HG03565 (cell line): Measurements from ENCODE around the gene USP30.

ENCODE experiments used
- ATAC-seq: cut with Tn5 transposase; IDR thresholded peaks from one replicate; pipeline ENCODE4 v1.9.1; 2021; ENCODE audit warnings: mild to moderate bottlenecking, moderate library complexity; ENCODE audit not compliant: unreplicated experiment

Gene USP30

DNA sequence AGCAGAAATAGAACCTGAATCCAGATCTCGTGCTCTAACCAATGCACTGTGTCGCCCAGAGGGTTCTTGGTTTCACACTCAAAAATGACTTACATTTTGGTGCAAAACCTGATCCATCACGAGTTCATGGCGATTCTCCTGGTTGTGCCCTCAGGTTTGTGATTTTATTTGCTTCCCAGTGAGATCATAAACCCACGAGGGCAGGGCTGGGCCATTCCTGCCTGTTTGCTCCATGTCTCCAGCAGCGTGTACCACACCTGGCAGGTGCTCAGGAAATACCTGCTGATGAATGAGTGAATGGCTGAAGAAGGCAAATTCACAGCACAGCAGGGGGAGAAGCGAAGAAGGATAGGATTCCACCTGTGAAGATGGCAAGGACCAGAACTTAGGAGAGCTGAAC lies 73.4 kb downstream of the USP30 start:
- ATAC-seq = no peak

DNA sequence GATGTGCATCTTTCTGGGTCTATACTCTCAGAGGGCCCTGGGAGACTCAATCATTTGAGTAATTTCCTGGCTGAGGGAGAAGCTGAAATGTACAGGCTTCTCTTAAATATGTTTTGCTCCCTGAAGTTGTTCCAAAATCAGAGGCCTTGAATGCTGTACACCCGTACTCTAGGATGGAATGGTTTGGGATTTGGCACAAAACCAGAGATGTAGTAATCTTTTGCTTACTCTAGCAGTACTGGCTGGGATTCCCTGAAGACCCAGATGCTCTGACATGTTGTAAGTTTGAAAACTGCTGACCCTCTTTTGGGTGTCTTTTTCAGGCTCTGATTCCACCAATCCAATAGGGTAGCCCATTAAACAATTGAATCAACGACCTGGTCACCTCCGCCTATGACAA lies 74.4 kb downstream of the USP30 start:
- ATAC-seq = no peak

DNA sequence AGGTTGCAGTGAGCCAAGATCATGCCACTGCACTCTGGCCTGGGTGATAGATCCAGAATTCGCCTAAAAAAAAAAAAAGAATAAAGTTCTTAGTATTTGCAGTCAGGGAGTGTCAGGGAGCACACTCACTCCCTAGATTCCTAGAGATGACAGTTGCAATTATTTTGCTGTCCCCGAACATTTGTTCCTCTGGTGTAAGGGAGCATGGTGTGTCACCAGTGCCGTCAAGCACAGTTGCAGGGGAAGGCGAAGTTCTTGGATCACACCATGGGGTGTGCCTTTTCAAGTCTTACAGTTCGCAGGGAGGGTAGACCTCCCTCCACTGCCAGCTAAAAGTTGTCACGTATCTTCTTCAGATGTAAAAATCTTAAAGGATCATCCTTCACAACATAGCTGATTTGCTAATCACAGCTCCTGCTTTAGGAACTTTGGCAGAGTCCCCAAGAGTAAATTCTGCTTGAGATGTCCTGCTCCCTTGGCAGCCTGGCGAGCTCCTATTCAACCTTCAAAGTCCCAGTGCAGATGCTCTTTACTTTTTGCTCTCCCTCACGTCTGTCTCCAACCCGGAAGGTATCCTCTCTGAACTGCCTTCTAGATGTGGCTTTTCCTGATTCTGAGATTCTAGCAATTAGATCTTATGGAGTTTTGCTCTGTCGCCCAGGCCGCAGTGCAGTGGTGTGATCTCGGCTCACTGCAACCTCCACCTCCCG lies 75.3 kb downstream of the USP30 start:
- ATAC-seq = no peak

DNA sequence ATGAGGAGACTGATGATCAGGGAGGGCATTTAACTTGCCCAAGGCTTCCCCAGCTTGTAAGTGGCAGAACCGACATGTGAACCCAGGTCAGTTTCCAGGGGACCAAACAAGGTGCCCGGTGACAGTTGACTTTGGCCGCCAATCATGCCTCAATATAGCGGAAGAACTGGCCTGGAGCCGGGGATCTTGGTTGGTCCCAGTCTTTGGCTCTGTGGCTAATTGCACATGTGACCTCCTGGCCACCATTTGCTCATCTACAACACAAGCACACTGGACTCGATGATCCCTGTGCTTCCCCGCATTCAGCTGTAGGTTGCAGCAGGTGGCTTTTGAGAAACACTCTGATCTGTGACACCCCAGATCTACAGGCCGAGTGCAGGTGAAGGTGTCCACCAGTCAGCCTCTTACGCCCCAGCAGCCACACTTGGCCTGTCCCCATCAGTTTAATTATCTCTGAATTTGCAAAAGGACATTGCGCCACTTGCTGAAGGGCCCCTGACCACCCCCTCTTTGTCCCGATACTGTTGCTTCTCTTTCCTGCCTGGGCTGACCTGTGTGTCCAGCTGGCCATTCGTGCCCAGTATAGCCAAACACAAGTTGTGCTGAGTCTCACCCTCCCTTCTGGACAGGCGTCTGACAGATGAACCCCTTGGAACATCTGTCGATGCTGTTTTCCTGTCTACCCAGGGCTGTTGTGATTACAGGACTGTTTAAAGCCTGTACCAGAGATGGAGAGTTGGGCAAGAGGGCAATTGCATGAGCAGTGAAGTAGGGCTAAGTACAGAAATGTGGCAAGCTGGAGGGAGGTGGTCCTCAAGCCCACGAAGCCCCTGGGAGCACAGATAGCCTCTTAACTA lies 78.1 kb downstream of the USP30 start:
- no peak for ATAC-seq

DNA sequence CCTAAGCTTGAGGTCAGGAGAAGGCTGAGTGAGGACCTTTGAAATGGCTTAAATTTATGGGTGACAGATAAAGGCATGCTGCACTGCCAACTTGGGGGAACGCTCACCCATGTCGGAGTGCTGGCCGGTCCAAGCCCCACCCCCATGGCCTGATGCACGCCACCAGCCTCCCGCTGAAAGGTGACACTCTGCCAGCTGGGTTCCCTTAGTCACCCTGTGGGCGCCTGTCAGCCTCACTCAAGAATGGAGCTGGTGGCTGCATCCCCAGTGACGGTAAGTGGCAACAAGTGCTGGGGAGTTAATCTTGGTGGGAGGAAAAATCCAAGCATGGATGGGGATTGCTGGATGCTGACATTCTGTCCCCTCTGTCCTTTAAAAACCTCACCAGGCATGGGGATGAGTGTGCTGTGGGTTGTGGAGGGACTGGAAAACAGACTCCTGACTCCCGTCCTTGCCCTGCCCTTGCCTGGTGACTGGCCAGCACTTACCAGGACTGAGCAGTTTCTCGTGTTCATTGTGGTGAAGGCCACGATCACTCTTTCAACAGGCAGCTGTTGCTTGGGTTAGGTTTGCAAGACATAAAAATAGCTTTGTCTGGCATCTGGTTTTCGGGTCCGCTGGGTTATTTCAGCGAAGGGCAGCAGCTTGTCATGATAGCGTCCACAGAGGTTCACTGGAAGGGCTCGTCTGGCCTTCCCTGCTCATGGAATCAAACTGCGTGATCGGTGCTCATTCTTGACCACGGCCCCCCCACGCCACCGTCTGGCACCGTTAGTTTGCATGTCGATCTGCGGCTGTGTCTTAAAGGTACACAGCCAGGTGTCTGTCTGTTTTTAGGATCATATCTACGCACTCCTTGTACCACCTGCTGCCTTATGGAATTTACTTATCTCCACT lies 79.0 kb downstream of the USP30 start:
- no peak for ATAC-seq

DNA sequence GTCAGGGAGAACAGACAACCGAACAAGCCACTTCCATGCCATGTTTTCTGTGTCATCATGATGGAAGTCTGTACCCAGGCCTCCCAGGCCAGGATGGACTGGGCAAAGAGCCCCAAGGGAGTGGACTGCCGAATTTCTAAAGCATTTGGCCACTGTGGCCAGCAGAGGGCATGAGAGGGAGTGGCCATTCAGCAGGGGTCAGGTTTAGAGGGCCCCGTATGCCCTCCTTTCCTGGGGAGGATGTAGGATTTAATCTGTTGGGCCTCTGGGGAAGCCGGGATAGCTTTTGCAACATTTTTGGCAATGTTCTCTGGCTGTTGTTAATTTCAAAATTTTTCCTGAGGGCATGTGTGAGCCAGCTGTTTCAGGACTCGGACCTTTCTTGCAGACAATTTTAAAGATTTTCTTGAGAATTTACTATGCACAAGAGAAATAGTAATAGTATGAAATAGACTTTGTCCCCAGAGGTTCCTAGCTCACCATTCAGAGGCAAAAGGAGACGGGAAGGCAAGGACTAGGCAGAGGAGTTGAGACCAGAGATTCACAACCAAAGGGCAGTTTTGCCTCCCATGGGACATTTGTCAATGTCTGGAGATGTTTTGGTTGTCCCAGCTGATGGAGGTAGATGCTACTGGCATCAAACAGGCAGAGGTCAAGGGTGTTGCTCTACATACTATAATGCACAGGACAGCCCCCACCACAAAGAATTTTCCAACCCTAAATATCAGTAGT lies 82.0 kb downstream of the USP30 start:
- no peak for ATAC-seq

DNA sequence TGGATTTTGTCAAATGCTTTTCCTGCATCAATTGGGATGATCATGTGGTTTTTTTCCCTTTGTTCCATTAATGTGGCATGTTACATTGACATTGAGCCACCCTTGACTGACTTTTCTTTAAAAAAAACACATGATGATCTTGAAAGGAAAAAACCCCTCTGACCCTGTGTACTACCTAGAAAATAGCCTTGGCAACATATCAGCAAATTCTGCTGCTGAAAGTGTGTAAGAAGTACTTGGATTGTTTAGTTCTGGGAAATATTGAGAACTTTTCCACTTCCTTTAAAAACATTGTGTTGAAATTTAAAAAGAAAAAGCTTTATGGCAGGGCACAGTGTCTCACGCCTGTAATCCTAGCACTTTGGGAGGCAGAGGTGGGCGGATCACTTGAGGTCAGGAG lies 84.7 kb downstream of the USP30 start:
- ATAC-seq = no peak
